ENCODE data around the gene CES5A. TPM values are rescaled to one million over a fixed set of nuclear protein-coding genes. Genes with fewer than 3 reads are reported as not detected.
A peak's percentile ranks its signal among the peaks of the same experiment; 100 is the strongest.
"Not testable (repeated sequence)": the region's sequence is repeated elsewhere in the genome, so short reads cannot be mapped to it uniquely, and the experiment has no call there.

Gene CES5A
- total RNA-seq = not detected

DNA sequence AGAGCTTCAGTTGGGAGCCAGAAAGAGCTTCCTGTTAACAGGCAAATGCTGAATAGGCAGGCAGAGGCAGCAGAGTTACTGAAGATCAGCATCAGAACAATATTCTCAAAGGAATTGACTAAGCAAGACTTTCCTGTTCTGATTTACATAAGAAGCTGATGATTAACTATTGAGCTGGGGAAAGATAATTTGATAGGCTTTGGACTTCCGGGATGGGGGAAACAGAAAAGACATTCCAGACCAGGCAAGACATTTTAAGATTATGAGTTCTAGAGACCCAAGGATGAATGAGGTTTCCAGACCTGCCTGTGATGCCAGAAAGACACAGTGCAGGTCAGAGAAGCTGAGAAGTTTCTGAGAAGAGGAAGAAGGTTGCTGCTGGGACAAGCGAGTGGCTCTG, at the start of gene CES5A:
TSS of gene CES5A (minus strand) at position 101 of the 400 bp plus-strand sequence. CDS start 152 bp downstream, outside the sequence.
- DNase-seq (no peak), ATAC-seq (replicated peaks in 1 of 2) (no peak)
- no peaks in the 10 kb centered on the region for H3K36me3 Mint-ChIP-seq (ENCODE audit: insufficient read depth in 2 of 2)
- peaks cover 3% of the 10 kb centered on the region in 2 donors for H3K9me3 Mint-ChIP-seq
- no peak within 1 kb of the TSS for H3K4me3 Mint-ChIP-seq
- H3K27ac Mint-ChIP-seq = no peak within 1 kb of the TSS
- H3K4me1 Mint-ChIP-seq (ENCODE audit: low read depth) = no peaks in the 10 kb centered on the region
- peaks cover 15% of the 10 kb centered on the region for H3K27me3 Mint-ChIP-seq (ENCODE audit: low read depth)

DNA sequence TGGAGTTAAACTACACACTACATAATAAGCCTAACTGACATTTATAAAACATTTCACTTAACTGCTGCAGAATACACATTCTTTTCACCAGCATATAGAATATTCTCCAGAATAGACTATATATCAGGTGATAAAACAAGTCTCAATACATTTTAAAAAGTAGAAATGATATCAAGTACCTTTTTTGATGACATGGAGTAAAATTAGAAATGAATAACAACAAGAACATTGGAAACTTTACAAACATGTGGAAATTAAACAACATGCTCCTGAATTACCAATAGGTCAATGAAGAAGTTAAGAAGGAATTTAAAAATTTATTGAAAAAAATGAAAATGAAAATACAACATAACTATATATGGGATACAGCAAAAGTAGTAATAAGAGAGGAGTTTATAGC, 47.5 kb upstream of the CES5A start:
- H3K4me1 Mint-ChIP-seq (ENCODE audit: low read depth) = no peaks in the 10 kb centered on the region
- peaks cover 1 to 6% of the 10 kb centered on the region in 2 donors for H3K9me3 Mint-ChIP-seq
- peak overlapping the region; percentile 67 for H3K27ac Mint-ChIP-seq
- ATAC-seq (replicated peaks in 1 of 2) (no peak), DNase-seq (no peak)
- peaks cover 7% of the 10 kb centered on the region for H3K27me3 Mint-ChIP-seq (ENCODE audit: low read depth)
- H3K4me3 Mint-ChIP-seq = no peak overlapping the region
- peaks cover 0 to 2% of the 10 kb centered on the region in 2 donors for H3K36me3 Mint-ChIP-seq (ENCODE audit: insufficient read depth in 2 of 2)

GRCh38 chr16:55917373-55918160, 42.4 kb upstream of the CES5A start:
- Mint-ChIP-seq H3K27me3 (ENCODE audit: low read depth) (peaks cover 11% of the 10 kb centered on the region), H3K36me3 (ENCODE audit: insufficient read depth in 2 of 2) (peaks cover 0 to 2% of the 10 kb centered on the region in 2 donors), H3K4me1 (ENCODE audit: low read depth) (no peaks in the 10 kb centered on the region), H3K27ac (no peak overlapping the region), H3K9me3 (peaks cover 1 to 6% of the 10 kb centered on the region in 2 donors), H3K4me3 (no peak overlapping the region)
- ATAC-seq (replicated peaks in 1 of 2) = no peak
- no peak for DNase-seq

DNA sequence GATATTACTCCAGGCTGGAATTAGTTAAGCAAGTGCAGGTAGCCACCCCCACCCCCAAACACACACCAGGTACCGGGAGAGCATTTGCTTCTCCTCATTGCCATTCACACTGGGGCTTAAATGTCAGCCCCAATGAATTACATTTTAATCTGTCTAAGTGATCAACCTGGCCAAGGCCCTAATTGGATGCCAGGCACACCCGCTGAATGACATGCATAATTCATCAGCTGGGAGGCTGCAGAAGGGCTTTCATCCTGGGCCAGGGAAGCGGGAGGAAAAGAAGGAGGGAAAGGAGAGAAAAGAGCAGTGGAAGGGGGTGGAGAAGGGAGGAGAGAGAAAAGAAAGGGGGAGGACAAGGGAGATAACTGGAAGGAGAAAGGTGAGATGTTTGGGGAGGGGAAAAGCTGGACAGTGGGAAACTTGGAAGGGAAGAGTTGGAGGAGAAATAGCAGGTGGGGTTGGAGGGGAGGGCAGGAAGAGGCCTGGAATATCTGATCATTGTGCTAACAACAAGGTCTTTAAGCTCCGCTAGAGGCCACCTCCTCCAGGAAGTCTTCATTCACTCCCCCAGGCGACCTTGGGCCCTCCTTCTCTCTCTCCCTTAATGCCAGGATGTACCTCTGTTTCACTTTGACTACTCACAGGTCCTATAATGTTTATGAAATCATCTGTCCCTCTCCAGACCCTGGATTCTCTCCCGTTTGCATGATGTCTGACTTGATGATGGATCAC, 40.1 kb upstream of the CES5A start:
- Mint-ChIP-seq H3K9me3 (peaks cover 1 to 2% of the 10 kb centered on the region in 2 donors), H3K27ac (no peak overlapping the region), H3K4me1 (ENCODE audit: low read depth) (no peaks in the 10 kb centered on the region), H3K4me3 (no peak overlapping the region), H3K36me3 (ENCODE audit: insufficient read depth in 2 of 2) (no peaks in the 10 kb centered on the region), H3K27me3 (ENCODE audit: low read depth) (peaks cover 16% of the 10 kb centered on the region)
- ATAC-seq (replicated peaks in 1 of 2) = no peak
- DNase-seq = no peak

DNA sequence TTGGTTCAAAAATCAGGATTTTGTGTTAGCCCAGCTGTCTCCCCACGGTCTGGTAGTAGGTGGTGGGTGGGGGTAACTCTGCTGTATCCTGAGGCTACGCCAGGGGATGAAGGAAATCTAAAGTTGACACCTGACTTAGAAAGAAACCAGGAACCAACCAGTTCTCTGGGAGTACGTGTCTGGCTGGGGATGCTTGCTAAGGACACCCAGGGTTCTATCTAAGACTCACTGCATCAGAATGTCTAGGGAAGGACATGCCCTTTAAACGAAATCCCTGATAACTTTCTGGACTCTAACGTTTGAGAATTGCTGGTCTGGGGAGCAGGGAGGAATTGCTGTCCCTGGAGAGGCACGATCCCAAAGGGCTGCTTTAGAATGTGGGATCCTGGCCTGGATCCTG, 39.2 kb upstream of the CES5A start:
- DNase-seq (no peak), ATAC-seq (replicated peaks in 1 of 2) (no peak)
- Mint-ChIP-seq H3K4me3 (no peak overlapping the region), H3K27me3 (ENCODE audit: low read depth) (peaks cover 16% of the 10 kb centered on the region), H3K4me1 (ENCODE audit: low read depth) (no peaks in the 10 kb centered on the region), H3K27ac (no peak overlapping the region), H3K9me3 (no peaks in the 10 kb centered on the region), H3K36me3 (ENCODE audit: insufficient read depth in 2 of 2) (no peaks in the 10 kb centered on the region)

DNA sequence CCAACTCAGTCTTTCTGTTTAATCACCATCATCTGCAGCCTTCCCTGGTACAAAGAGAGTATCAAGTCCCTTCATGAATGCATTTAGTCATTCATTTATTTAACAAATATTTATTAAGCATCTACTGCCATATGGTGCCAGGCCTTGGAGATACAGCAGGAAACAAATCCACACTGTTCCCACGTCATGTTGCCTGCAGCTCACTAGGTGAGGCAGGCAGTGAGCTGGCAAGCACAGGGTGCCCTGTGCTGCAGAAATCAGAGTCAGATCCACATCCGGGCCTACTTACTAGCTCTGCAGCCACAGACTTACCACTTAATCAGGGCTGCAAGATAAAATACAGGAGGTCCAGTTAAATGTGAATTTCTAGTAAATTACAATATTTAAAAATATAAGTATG, 38.5 kb upstream of the CES5A start:
- ATAC-seq (replicated peaks in 1 of 2) = no peak
- peaks cover 14% of the 10 kb centered on the region for H3K27me3 Mint-ChIP-seq (ENCODE audit: low read depth)
- H3K36me3 Mint-ChIP-seq (ENCODE audit: insufficient read depth in 2 of 2) = no peaks in the 10 kb centered on the region
- DNase-seq = no peak
- H3K9me3 Mint-ChIP-seq = no peaks in the 10 kb centered on the region
- no peaks in the 10 kb centered on the region for H3K4me1 Mint-ChIP-seq (ENCODE audit: low read depth)
- H3K4me3 Mint-ChIP-seq = no peak overlapping the region
- no peak overlapping the region for H3K27ac Mint-ChIP-seq

DNA sequence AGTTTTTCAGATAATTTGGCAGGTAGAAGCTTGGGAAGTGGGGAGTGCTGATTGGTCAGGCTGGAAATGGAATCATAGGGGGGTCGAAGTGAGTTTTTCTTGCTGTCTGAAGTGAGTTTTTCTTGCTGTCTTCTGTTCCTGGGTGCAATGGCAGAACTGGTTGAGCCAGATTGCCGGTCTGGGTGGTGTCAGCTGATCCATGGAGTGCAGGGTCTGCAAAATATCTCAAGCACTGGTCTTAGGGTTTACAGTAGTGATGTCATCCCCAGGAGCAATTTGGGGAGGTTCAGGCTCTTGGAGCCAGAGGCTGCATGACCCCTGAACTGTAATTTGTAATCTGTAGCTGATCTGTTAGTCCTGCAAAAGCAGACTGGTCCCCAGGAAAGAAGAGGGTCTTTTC, 37.9 kb upstream of the CES5A start:
- not testable (repeated sequence) for H3K27ac Mint-ChIP-seq; DNase-seq; H3K4me1 Mint-ChIP-seq (ENCODE audit: low read depth); H3K9me3 Mint-ChIP-seq; H3K36me3 Mint-ChIP-seq (ENCODE audit: insufficient read depth in 2 of 2); H3K27me3 Mint-ChIP-seq (ENCODE audit: low read depth); H3K4me3 Mint-ChIP-seq; ATAC-seq (replicated peaks in 1 of 2)

- H3K4me3 Mint-ChIP-seq = no peak overlapping the region
- no peaks in the 10 kb centered on the region for H3K9me3 Mint-ChIP-seq
These were observed 36.8 kb upstream of the CES5A start for GRCh38 chr16:55912022-55912421.

GRCh38 chr16:55911616-55912015, 36.4 kb upstream of the CES5A start:
- no peak for DNase-seq

More at GRCh38 chr16:55912022-55912421, 36.8 kb upstream of the CES5A start:
- no peak overlapping the region for H3K27ac Mint-ChIP-seq
- no peaks in the 10 kb centered on the region for H3K4me1 Mint-ChIP-seq (ENCODE audit: low read depth)
- no peak for DNase-seq
- no peaks in the 10 kb centered on the region for H3K36me3 Mint-ChIP-seq (ENCODE audit: insufficient read depth in 2 of 2)
- no peak for ATAC-seq (replicated peaks in 1 of 2)
- peaks cover 9% of the 10 kb centered on the region for H3K27me3 Mint-ChIP-seq (ENCODE audit: low read depth)

GRCh38 chr16:55909876-55910275, 34.7 kb upstream of the CES5A start:
- Mint-ChIP-seq H3K4me3 (no peak overlapping the region), H3K27me3 (ENCODE audit: low read depth) (peaks cover 9% of the 10 kb centered on the region), H3K4me1 (ENCODE audit: low read depth) (no peaks in the 10 kb centered on the region), H3K27ac (no peak overlapping the region), H3K9me3 (no peaks in the 10 kb centered on the region), H3K36me3 (ENCODE audit: insufficient read depth in 2 of 2) (no peaks in the 10 kb centered on the region)
- ATAC-seq (replicated peaks in 1 of 2) (no peak), DNase-seq (no peak)

More at GRCh38 chr16:55911616-55912015, 36.4 kb upstream of the CES5A start:
- Mint-ChIP-seq H3K4me3 (no peak overlapping the region), H3K27ac (no peak overlapping the region), H3K9me3 (no peaks in the 10 kb centered on the region), H3K27me3 (ENCODE audit: low read depth) (peaks cover 9% of the 10 kb centered on the region), H3K4me1 (ENCODE audit: low read depth) (no peaks in the 10 kb centered on the region), H3K36me3 (ENCODE audit: insufficient read depth in 2 of 2) (no peaks in the 10 kb centered on the region)
- ATAC-seq (replicated peaks in 1 of 2) = no peak

- H3K9me3 Mint-ChIP-seq = peaks cover 1 to 8% of the 10 kb centered on the region in 2 donors
- DNase-seq (no peak), ATAC-seq (replicated peaks in 1 of 2) (no peak)
- H3K4me1 Mint-ChIP-seq (ENCODE audit: low read depth) = no peaks in the 10 kb centered on the region
- H3K27me3 Mint-ChIP-seq (ENCODE audit: low read depth) = peaks cover 9% of the 10 kb centered on the region
- H3K27ac Mint-ChIP-seq = no peak overlapping the region
- no peak overlapping the region for H3K4me3 Mint-ChIP-seq
- no peaks in the 10 kb centered on the region for H3K36me3 Mint-ChIP-seq (ENCODE audit: insufficient read depth in 2 of 2)
These were observed 33.5 kb upstream of the CES5A start for GRCh38 chr16:55908641-55909040.

DNA sequence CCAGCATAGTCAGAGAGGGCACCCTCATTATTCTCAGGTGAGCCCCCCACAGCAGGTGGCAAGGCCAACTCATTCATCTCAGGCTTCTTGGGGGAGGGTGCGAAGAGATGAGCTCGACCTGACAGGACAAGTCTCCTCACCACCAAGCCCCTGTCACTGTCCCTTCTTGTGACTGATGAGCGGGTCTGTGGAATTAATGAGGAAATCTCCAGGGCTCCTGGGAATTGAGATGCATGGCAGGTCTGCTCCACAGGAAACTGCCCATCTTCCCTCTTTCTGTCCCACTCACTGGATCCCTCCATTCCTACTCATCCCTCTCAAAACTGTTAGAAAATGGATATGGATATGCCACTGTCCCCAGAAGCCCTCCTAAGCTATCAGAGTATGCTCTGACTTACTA, 32.5 kb upstream of the CES5A start:
- peaks cover 3 to 12% of the 10 kb centered on the region in 2 donors for H3K9me3 Mint-ChIP-seq
- H3K36me3 Mint-ChIP-seq (ENCODE audit: insufficient read depth in 2 of 2) = peaks cover under 1 to 2% of the 10 kb centered on the region in 2 donors
- no peak overlapping the region for H3K4me3 Mint-ChIP-seq
- no peak for DNase-seq
- no peak for ATAC-seq (replicated peaks in 1 of 2)
- H3K27ac Mint-ChIP-seq = no peak overlapping the region
- peaks cover 6% of the 10 kb centered on the region for H3K27me3 Mint-ChIP-seq (ENCODE audit: low read depth)
- no peaks in the 10 kb centered on the region for H3K4me1 Mint-ChIP-seq (ENCODE audit: low read depth)

- no peak overlapping the region for H3K27ac Mint-ChIP-seq
- no peaks in the 10 kb centered on the region for H3K27me3 Mint-ChIP-seq (ENCODE audit: low read depth)
- peaks cover 4 to 13% of the 10 kb centered on the region in 2 donors for H3K9me3 Mint-ChIP-seq
- no peak overlapping the region for H3K4me3 Mint-ChIP-seq
- ATAC-seq (replicated peaks in 1 of 2) = no peak
- H3K36me3 Mint-ChIP-seq (ENCODE audit: insufficient read depth in 2 of 2) = peaks cover 2 to 3% of the 10 kb centered on the region in 2 donors
- no peak for DNase-seq
- H3K4me1 Mint-ChIP-seq (ENCODE audit: low read depth) = peaks cover 2% of the 10 kb centered on the region
These were observed 30.9 kb upstream of the CES5A start for GRCh38 chr16:55906123-55906522.
